Suprapubic skin (tissue), 4 donors: ENCODE data around the gene STS.

ENCODE experiments used
- POLR2A ChIP-seq, 2 donors: fragments of 450-650 bp; IDR thresholded peaks; one replicate each; pipeline ENCODE4 v1.6.1; 2017; ENCODE audit warnings: antibody characterized with exemption in 2 of 2, mild to moderate bottlenecking in 2 of 2, moderate library complexity in 2 of 2
- POLR2AphosphoS5 ChIP-seq, 3 donors: sonication (generic); formaldehyde crosslinking; IDR thresholded peaks; one replicate each; pipeline ENCODE4 v1.6.1; 2017; ENCODE audit warnings: antibody characterized with exemption in 3 of 3
- TF ChIP-seq, protein P1 (sequence below), 2 donors: fragments of 200-600 bp in 1 of 2; fragments of 450-650 bp in 1 of 2; sonication (generic) in 1 of 2; IDR thresholded peaks; one replicate each; pipeline ENCODE4 v1.5.1; 2016 to 2019; ENCODE audit warnings: antibody characterized with exemption in 2 of 2, mild to moderate bottlenecking in 1 of 2, moderate library complexity in 1 of 2

DNA sequence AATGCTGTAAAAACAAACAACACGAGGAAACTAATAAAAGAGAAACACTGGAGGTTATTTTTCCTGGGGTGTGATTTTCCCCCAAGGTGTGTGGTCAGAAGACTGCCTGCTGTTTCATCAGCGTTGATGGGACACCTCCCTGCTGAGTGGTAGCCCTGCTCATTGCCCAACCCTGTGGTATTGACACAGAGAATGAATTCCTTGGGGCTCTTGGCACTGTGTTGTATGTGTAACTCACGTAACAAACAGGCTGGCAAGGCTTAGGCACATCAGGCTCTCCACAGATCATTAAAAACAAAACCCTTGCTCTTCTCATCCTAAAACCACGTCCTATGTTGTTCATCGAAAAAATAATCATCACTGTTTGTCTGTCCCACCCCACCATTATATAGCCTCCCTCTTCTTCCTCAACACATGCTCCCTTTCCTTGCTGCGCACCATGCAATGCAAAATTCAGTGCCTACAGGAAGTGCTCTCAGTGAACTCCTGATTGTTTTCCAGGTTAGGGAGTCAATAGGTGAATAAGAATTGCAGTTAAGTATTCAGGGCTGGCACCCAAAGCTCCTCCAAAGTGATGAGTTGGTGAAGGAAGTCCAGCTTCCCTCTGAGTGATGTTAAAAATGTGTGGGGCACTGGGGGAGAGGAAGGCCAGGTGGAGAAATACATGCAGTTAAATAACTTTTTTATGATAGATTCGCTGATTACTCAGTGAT, 11.8 kb downstream of the STS start:
- TF ChIP-seq, protein P1, sequence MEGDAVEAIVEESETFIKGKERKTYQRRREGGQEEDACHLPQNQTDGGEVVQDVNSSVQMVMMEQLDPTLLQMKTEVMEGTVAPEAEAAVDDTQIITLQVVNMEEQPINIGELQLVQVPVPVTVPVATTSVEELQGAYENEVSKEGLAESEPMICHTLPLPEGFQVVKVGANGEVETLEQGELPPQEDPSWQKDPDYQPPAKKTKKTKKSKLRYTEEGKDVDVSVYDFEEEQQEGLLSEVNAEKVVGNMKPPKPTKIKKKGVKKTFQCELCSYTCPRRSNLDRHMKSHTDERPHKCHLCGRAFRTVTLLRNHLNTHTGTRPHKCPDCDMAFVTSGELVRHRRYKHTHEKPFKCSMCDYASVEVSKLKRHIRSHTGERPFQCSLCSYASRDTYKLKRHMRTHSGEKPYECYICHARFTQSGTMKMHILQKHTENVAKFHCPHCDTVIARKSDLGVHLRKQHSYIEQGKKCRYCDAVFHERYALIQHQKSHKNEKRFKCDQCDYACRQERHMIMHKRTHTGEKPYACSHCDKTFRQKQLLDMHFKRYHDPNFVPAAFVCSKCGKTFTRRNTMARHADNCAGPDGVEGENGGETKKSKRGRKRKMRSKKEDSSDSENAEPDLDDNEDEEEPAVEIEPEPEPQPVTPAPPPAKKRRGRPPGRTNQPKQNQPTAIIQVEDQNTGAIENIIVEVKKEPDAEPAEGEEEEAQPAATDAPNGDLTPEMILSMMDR (IDR thresholded peaks at IDR 0.05): no peak
- TF ChIP-seq POLR2A (IDR thresholded peaks at IDR 0.05) (no peak), POLR2AphosphoS5 (IDR thresholded peaks at IDR 0.05) (no peak)
